NCI-H146 (cell line): ENCODE data around the gene PGM1.

Source experiments
- DNase-seq: peaks from one replicate; lab custom pipeline; 2025; lab: John Stamatoyannopoulos, UW

The PGM1 gene

GRCh38 chr1:63701187-63701586 is 108.0 kb downstream of the PGM1 start:
- no peak for DNase-seq

GRCh38 chr1:63703701-63704107 is 110.5 kb downstream of the PGM1 start:
- DNase-seq, result no peak

- no peak for DNase-seq
These were observed 111.2 kb downstream of the PGM1 start for GRCh38 chr1:63704443-63704842.

- DNase-seq, result no peak
These were observed 111.9 kb downstream of the PGM1 start for GRCh38 chr1:63705078-63705477.

GRCh38 chr1:63709267-63709828 is 116.1 kb downstream of the PGM1 start:
- no peak for DNase-seq
